ENCODE results near the gene BTNL3.

BTNL3 gene

DNA sequence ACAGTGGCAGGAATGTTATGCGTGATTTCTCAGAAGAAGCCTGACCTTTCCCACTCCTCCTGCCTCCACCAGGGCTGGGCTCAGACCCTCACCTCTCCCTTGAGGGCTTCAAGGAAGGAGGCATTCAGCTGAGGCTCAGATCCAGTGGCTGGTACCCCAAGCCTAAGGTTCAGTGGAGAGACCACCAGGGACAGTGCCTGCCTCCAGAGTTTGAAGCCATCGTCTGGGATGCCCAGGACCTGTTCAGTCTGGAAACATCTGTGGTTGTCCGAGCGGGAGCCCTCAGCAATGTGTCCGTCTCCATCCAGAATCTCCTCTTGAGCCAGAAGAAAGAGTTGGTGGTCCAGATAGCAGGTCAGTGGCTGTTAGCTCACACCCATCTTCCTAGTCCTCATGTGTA lies 61.4 kb downstream of the BTNL3 start:
- no peak for DNase-seq

DNA sequence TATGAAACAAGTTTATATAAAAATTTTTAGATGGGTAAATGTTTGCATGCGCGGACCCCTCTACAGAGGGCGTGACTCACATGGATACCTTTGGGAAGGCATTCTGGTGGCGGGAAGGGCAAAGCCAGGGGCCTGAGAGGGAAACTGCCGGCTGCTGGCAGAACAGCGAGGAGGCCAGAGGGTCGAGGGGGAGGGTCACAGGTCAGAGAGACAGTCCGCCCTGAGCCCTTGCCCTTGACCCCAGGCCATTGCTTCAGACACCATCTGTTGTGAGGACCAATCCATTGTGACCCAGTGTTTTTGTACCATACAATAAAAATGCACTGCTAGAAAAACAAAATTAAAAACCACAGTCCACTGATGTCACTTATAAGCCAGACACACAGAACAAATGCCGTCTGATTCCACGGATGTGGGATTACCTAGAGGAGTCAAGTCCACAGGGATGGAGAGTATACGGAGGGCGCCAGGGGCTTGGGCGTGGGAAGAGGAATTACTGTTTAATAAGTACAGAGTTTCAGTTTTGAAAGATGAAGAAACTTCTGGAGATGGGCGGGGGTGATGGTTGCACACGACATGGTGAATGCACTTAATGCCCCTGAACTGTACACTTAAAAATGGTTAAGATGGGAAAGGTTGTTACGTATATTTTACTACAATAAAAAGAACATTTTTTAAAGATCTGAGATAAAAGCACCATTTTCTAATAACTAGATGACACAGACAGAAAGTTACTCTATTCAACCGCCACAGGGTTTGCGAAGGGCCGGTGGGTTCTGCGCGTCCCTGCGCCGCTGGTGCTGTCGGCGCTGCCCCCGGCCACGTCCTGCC lies 63.4 kb downstream of the BTNL3 start:
- no peak for DNase-seq

DNA sequence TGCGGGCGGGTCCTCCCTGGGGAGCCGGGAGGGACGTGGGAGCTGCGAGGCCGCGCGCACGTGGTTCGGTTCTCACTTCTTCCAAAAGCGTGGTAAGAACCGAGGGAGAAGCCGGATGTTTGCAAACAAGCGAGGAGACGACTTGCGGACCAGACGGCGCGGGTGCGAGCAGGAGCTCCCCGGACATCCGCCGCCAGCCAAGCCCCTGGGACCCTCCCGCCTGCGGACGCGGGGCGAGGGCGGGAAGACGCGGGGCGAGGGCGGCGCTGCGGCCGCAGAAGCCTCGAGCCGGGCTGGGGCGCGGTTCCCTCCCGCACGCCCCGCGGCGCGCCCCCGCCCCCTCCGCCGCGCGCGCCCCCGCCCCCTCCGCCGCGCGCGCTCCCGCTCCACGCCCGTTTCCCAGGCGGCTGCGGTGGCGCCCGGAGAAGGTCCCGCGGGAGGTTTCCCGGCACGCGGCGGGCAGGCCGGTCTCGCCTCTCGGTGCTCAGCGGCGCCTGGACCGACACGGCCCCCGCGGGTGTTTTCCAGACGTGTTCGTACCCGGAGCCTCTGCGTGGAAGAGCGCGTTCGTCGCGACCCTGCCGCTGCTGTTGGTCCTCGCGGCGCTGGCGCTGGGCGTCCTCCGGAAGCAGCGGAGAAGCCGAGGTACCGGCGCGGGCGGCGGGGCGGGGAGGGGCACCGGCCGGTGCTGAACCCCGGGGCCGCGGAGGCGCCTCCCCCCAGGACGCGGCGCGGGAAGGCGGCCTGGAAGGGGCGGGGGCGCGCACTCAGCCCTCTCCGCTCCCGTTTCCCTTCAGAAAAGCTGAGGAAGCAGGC lies 64.2 kb downstream of the BTNL3 start:
- DNase-seq = peak; percentile 22

GRCh38 chr5:181053488-181054121 lies 65.0 kb downstream of the BTNL3 start:
- no peak for DNase-seq

GRCh38 chr5:181054138-181054537 lies 65.5 kb downstream of the BTNL3 start:
- DNase-seq = no peak

- DNase-seq = no peak
Measured at GRCh38 chr5:181054871-181055459, 66.3 kb downstream of the BTNL3 start.
